ENCODE measurements around the gene MIEF2. TPM values are rescaled to one million over a fixed set of nuclear protein-coding genes. Genes with fewer than 3 reads are reported as not detected.

Gene MIEF2
- total RNA-seq, 1 donor from 2014 or later = 6.4 TPM

GRCh38 chr17:18234853-18235380 lies 25.5 kb upstream of the MIEF2 start:
- ATAC-seq = no peak

DNA sequence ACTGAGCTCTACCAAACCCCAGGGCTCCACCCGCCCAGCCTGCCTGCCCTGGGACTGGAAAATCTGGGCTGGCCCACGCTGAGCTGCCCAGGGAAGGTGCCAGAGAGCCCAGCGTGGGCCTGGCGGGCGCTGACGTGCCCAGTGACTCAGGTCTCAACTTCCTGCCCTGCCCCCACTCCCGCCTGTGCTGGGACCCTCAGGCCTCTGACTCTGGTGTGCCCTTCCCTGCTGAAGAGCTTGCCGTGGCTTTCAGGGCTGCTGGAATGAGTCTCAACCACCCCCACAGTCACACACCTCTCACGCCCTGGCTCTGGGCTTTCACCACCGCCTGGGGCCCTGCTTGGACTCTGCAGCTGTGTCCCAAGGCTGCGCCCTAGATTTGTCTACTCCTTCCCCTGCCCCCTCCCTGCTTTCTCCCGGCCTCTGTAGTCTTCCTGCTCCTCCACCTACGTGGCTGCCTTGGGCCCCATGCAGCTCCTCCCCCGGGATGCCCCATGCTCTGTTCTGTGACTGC lies 24.7 kb upstream of the MIEF2 start:
- no peak for DNase-seq (ENCODE audit: low spot score)
- no peak for ATAC-seq

More at GRCh38 chr17:18234853-18235380, 25.5 kb upstream of the MIEF2 start:
- DNase-seq (ENCODE audit: low spot score) = no peak

DNA sequence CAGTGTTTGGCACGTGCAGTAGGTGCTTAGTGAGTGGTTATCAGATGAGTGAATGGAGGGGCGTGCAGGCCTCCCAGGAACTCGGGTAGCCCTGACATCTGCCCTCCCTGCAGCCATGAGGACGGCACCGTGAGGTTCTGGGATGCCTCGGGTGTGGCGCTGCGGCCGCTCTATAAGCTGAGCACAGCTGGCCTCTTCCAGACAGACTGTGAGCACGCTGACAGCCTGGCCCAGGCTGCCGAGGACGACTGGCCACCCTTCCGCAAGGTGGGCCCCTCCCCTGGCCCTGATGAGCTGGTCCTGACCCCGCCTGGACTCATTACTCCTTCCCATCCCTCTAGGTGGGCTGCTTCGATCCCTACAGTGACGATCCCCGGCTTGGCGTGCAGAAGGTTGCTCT lies 24.0 kb upstream of the MIEF2 start:
- ATAC-seq = no peak

GRCh38 chr17:18237461-18237860 lies 23.0 kb upstream of the MIEF2 start:
- no peak for DNase-seq (ENCODE audit: low spot score)
- no peak for ATAC-seq

More for the DNA sequence above, 24.0 kb upstream of the MIEF2 start:
- no peak for DNase-seq (ENCODE audit: low spot score)

- ATAC-seq (no peak), DNase-seq (ENCODE audit: low spot score) (no peak)
Measured at GRCh38 chr17:18238299-18238698, 22.2 kb upstream of the MIEF2 start.

- no peak for ATAC-seq
Measured at GRCh38 chr17:18240449-18240848, 20.0 kb upstream of the MIEF2 start.

GRCh38 chr17:18241229-18241871 lies 19.1 kb upstream of the MIEF2 start:
- ATAC-seq = no peak
- no peak for DNase-seq (ENCODE audit: low spot score)

More at GRCh38 chr17:18240449-18240848, 20.0 kb upstream of the MIEF2 start:
- DNase-seq (ENCODE audit: low spot score) = no peak

DNA sequence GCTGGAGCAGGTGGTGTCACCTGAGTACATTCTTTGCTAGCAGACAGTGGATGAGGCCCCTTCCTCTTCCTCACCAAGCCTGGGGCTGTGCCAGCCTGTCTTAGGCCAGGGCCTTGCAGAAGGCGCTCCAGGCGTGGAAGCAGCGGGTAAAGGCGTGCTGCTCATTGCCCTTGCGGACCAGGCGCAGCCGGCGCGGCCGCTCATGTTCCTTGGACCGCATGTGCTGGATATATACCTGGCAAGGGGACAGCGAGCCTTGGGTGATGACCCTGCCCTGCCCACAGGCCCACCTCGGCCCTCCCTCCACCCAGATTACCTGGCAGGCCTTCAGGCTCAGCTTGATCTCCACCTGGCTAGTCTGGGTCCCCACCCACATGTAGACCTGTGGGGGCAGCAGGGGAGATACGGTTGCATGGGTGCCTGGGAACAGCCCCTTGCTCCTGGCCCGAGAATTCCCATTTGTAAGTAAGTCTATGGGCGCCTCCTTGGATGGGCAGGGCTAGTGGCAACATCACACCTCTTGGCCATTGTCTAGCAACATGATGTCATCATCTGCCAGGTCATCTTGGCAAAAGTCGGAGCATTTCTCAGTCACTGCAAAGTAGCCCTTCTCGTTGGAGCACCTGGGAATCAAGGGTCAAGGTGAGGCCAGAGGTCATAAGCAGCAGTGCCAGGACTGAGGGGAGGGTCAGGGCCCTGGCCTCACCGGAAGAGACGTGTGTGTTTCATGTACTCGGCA lies 15.3 kb upstream of the MIEF2 start:
- ATAC-seq (no peak), DNase-seq (ENCODE audit: low spot score) (no peak)

DNA sequence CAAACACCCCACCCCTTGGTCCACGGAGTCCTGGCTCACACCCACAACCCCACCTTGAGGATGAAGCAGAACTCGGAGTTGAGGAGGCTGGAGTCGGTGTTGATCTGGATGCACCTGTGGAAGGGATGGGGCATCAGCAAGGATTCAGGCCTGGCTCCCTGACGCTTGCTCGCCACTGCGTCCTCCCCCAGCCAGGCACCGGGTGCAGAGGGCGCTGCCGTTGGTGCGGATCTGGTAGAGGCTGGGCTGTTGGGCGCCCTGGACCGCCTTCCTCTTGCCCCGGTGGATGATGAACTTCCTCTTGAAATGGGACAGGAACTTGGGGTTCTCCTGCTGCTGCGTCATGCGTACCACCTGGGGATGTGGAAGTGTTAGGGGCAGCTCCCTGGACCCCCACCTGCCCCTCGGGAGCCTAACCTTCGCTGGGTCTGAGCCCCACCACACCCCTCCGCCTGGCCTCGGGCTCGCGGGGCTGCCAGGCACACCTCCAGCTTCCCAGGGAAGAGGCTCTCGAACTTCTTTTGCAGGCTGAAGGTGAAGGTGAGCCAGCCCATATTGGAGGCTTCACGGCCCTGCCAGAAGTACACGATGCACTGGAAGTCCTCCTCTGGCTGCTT lies 14.2 kb upstream of the MIEF2 start:
- DNase-seq (ENCODE audit: low spot score) = no peak

GRCh38 chr17:18246880-18247612 lies 13.4 kb upstream of the MIEF2 start:
- no peak for DNase-seq (ENCODE audit: low spot score)
- ATAC-seq = peak; percentile 11

More for the DNA sequence above, 14.2 kb upstream of the MIEF2 start:
- ATAC-seq = no peak

DNA sequence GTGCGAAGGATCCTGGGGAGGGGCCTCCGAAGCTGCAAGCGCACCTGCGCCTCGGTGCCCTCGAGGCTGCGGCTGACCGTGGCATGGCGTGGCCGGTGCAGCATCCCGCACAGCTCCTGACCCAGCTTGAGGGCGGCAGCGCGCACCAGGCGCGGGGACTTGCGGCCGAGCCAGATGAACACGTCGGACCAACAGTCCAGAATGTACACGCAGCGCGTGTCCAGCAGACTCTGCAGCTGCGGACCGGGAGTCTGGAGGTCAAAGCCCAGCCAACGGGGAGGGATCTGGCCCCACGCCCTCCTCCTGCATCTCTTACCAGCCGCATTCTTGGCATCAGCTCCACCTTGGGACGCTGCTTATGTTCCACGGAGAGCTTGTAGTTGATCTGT lies 12.9 kb upstream of the MIEF2 start:
- DNase-seq (ENCODE audit: low spot score) (no peak), ATAC-seq (no peak)

- peak; percentile 66 for DNase-seq (ENCODE audit: low spot score)
- peak; percentile 66 for ATAC-seq
Measured at GRCh38 chr17:18248300-18248731, 12.1 kb upstream of the MIEF2 start.

DNA sequence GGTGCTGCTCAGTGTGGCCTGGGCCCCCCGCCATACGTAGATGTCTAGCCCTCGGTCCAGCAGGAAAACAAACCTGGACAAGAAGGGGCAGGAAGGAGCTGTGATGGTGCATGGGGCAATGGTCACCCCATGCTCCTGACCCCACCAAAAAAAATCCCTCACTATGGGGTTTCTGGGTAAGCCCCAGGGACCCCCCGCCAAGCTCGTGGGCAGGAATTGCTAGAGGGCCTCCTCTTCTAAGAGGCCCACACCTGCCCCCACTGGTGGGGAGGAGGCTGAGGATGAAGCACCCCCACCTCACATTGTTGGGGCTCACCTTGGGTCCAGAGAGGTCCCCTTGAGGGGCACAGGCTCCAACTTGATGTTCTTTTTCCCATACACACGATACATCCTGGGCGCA lies 11.7 kb upstream of the MIEF2 start:
- ATAC-seq = no peak

GRCh38 chr17:18250259-18250658 lies 10.2 kb upstream of the MIEF2 start:
- ATAC-seq (peak; percentile 51), DNase-seq (ENCODE audit: low spot score) (no peak)

More for the DNA sequence above, 11.7 kb upstream of the MIEF2 start:
- DNase-seq (ENCODE audit: low spot score) = no peak

DNA sequence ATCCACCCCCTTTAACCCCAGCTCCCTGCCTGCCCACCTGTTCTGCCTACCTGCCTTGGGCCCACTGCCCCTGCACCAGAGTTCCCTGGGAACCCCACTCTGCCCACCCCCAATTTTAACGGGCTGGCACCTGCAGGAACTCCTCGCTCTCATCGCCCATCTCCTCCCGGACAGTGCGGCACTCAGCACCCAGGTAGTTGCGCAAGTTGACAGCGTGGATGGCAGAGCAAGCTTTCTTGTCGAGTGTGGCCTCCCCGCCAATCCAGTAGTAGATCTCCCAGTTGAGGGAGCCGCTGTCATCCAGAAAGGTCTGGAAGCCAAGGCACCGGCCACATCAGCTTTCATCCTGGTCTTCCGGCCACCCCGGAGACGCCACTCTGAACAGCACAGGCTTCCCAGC lies 9.8 kb upstream of the MIEF2 start:
- no peak for DNase-seq (ENCODE audit: low spot score)
- no peak for ATAC-seq

DNA sequence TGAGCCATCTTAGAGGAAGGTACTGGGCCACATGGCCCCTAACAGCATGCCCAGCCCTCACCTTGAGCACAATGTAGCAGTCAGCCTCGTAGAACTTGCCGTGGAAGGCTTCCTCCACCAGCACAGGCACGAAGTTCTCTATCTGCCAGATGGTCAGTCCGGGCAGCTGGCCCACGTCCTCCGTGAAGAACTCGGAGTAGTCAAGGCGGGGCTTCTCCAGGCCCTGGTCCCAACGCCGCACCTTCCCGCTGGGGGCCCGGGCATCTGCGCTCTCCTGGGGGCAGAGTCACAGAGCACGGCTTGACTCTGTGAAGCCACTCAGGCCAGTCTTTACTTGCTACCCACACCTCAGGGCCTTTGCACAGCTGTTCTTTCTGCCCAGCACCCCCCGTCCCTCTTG lies 9.3 kb upstream of the MIEF2 start:
- no peak for DNase-seq (ENCODE audit: low spot score)

GRCh38 chr17:18252160-18252559 lies 8.3 kb upstream of the MIEF2 start:
- DNase-seq (ENCODE audit: low spot score) (no peak), ATAC-seq (no peak)

More for the DNA sequence above, 9.3 kb upstream of the MIEF2 start:
- no peak for ATAC-seq

- DNase-seq (ENCODE audit: low spot score) (peak; percentile 65), ATAC-seq (peak; percentile 61)
Measured at GRCh38 chr17:18253187-18253884, 7.1 kb upstream of the MIEF2 start.

DNA sequence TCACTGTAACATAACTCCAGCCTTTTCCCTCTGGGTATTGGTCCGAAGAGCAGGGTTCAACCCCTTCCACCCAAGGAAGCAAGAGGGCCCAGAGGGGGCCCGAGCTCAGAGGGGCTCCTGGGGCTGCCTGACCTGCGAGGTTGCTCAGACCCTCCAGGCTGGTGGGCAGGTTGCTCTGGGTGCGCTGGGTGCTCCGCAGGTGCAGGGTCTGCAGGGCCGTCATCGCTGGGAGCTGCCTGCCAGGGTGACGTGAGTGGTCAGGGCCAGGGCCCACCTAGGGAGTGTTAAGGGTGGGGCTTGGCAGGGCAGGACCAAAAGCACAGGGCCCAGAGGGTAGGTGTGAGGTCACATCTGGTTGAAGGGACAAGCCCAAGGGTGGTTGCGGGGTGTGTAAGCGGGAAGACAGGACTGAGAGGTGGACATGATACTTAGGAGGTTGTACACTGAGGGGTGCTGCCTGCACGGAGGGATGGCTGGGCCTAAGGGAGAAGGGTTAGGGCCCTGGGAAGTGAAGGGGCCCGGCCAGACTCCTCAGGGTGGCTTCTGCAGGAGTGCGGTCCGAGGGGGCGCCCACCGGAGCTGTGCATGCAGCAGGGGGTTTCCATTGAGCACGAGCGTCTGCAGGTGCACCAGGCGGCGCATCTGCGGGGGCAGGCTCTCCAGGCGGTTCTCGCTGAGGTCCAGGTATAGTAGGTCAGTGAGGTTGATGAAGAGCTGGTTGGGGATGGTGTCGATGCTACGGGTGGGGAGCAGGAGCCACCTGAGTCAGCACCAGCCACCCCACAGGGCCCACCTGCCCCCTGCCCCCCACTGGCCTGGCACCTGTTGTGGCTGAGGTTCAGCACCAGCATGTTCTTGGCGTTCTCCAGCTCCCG lies 6.3 kb upstream of the MIEF2 start:
- no peak for DNase-seq (ENCODE audit: low spot score)
- no peak for ATAC-seq

Data from left lobe of liver (tissue), 2 donors.